ENCODE data around the gene SLC28A1.

DNA sequence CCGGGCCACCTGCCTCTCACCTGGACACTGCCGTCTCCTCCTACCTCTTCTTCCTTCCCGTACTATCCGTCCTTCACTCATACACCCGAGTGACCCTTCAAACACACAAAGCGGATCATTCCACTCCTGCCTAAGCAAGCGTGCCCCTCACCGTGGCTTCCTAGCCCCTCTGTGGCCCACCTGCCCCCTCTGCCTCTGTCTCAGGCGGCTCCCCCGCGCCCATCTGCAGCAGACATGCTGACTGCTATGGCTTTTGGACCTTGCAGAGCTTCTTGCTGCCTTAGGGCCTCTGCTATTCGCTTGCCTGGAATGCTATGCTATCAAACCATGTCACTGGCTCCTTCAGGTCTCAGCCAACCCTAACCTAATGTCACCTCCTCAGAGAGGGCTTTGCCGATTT, 38.1 kb downstream of the SLC28A1 start:
- no peak for TF ChIP-seq POLR2A (IDR thresholded peaks at IDR 0.05)
- TF ChIP-seq, protein P1, sequence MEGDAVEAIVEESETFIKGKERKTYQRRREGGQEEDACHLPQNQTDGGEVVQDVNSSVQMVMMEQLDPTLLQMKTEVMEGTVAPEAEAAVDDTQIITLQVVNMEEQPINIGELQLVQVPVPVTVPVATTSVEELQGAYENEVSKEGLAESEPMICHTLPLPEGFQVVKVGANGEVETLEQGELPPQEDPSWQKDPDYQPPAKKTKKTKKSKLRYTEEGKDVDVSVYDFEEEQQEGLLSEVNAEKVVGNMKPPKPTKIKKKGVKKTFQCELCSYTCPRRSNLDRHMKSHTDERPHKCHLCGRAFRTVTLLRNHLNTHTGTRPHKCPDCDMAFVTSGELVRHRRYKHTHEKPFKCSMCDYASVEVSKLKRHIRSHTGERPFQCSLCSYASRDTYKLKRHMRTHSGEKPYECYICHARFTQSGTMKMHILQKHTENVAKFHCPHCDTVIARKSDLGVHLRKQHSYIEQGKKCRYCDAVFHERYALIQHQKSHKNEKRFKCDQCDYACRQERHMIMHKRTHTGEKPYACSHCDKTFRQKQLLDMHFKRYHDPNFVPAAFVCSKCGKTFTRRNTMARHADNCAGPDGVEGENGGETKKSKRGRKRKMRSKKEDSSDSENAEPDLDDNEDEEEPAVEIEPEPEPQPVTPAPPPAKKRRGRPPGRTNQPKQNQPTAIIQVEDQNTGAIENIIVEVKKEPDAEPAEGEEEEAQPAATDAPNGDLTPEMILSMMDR (IDR thresholded peaks at IDR 0.05) = no peak
